ENCODE measurements around the gene SDC1.

SDC1 gene

DNA sequence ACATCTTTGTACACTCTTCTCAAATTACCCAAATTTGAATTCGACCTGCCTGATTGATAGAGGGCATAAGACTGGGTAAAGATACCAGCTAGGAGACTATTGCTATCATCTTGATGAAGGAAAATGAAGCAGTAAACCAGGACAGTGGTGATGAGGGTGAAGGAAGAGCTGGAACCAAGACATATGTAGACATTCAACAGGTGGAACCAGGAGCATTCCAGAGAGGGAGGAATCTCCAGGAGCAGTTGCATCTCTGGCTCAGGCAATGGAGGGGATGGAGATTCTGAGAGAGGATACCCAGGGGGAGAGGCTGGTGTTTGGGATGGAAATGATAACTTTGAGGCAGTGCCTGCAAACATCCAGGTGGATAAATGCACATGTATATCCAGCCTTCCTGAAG is 41.6 kb downstream of the SDC1 start:
- DNase-seq (ENCODE audit: low spot score) = no peak

GRCh38 chr2:20182241-20182931 is 42.5 kb downstream of the SDC1 start:
- DNase-seq (ENCODE audit: low spot score) = no peak

DNA sequence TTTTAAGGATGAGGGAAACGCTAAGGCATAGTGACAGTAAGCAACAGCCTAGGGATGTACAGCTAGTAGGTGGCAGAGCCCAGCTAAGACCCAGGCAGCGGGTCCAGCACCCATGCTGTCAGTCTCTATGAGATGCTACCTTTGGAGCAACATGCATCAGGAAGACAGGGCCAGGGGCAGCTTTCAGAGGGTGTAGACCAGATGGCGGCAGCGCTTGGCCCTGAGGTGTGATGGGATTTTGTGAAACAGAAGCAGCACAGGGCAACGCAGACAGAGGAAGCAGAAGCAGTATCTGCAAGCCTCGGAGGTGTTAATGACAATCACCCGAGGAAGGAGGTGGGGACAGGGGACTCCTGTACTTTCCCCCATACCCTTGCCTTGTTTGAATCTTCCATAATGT is 43.2 kb downstream of the SDC1 start:
- DNase-seq (ENCODE audit: low spot score) = no peak

GRCh38 chr2:20180676-20181648 is 44.0 kb downstream of the SDC1 start:
- no peak for DNase-seq (ENCODE audit: low spot score)

GRCh38 chr2:20179755-20180594 is 45.0 kb downstream of the SDC1 start:
- DNase-seq (ENCODE audit: low spot score) = no peak

GRCh38 chr2:20179466-20179754 is 45.5 kb downstream of the SDC1 start:
- DNase-seq (ENCODE audit: low spot score) = no peak

GRCh38 chr2:20178666-20179465 is 46.1 kb downstream of the SDC1 start:
- no peak for DNase-seq (ENCODE audit: low spot score)

- DNase-seq (ENCODE audit: low spot score) = no peak
Observed at GRCh38 chr2:20178249-20178607, 46.7 kb downstream of the SDC1 start.

- no peak for DNase-seq (ENCODE audit: low spot score)
Observed at GRCh38 chr2:20177556-20178248, 47.2 kb downstream of the SDC1 start.

DNA sequence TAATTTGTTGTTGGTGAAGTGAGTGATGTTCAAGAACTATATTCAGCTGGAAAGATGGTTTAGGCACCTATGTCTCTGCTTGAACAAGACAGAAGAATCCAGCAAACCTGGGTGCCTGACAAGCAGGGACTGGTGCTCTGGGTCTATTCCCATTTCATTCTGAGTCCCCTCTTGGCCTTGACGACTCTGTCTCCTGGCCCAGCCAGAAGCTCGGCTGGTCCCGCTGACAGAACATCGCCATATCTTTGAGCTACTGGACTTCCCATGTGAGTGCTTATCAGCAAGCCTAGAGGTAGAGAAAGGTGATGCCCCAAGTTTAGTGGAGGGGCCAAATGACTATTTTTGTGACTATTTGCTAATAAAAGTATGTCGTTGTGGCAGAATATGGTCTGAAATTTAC is 48.2 kb downstream of the SDC1 start:
- DNase-seq (ENCODE audit: low spot score) = no peak

GRCh38 chr2:20175931-20176330 is 49.0 kb downstream of the SDC1 start:
- DNase-seq (ENCODE audit: low spot score) = no peak

DNA sequence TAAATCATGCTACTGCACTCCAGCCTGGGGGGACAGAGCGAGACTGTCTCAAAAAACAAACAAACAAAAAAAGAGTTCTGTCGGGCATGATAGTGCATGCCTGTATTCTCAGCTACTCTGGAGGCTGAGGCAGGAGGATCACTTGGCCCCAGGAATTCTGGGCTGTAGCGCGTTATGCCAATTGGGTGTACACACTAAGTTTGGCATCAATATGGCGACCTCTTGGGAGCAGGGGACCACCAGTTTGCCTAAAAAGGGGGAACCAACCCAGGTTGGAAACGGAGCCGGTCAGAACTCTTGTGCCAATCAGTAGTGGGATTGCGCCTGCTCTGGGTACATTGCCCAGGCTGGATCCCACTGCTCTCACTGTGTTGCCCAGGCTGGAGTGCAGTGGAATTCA is 49.7 kb downstream of the SDC1 start:
- DNase-seq (ENCODE audit: low spot score) = no peak

- no peak for DNase-seq (ENCODE audit: low spot score)
Observed at GRCh38 chr2:20174410-20174809, 50.5 kb downstream of the SDC1 start.

GRCh38 chr2:20173496-20174402 is 51.2 kb downstream of the SDC1 start:
- no peak for DNase-seq (ENCODE audit: low spot score)

DNA sequence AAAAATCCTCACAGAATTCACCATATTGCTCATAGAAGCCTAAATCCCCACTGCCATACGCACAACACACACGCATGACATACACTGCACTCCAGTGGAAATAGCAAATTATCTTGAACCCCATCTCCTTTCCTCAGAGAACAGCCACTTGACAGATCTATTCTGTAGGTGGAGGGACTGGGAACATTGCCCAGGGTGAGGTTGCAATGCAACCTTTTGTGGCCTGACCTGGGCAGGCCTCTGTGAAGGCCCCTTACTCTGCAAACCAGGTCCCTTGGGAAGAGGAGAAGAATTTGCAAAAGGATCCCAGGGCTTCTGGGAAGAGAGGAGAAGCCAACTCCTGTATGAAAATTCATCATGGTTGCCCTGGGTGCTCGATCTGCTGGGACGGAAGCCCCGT is 51.9 kb downstream of the SDC1 start:
- DNase-seq (ENCODE audit: low spot score) = no peak

DNA sequence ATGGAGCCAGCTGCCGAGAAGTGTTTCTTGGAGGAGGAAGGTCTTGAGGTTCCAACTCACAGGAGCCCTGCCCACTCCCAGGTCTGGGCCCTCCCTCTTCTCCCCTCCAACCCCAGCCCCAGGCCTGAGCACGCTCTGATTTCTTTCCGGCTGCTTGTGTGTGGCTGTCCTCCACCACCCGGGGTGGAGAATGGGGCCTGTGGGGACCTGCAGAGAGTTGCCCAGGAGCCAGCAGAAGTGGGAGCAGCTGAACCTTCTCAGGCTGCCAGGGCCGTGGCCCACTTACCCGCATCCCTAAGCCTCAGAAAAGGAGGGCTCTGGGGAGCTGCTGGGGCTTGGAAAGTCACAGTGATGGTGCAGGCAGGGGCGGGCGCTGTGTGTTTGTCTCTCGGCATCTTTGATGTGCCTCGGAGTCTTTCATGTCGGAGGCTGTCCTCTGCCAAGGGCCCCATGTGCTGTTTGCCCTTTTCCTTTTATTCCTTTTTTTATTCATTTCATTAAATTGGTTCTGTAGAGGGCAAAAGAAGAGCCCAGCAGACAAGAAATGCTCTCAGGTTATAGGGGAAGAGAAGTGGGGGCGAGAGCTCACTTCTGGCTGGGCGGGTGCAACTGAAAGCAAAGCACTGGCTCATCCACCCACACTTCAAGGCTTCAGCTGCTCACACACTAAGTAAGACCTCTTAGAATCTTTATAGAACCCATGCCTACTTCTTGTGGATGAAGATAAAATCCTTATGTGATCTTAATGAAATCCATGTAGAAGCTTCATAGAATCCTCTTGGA is 52.5 kb downstream of the SDC1 start:
- no peak for DNase-seq (ENCODE audit: low spot score)

DNA sequence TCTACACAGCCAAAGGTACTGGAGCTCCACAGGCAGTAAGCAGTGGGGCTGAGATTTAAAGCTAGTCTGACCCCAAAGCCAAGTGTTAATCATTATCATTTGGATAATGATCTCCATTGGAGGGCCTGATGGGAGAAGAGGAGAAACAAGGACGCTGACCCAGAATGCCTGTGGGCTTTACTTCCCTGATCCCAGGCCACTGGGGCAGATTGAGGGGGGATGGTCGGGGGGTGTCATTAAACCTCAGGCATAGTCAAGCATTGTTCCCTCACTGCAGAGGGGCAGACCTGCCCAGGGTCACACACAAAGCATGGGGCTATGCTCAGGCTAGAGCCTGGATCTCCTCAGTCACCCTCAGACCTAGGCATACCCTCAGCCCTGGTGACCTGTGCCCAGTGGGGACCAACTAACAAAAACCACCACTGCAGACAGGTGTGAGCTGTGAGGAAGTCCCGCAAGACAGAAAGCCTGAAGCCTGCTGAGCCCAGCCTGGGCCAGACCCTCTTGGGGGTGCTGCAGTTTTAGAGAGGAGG is 53.4 kb downstream of the SDC1 start:
- DNase-seq (ENCODE audit: low spot score) = no peak

GRCh38 chr2:20170704-20171250 is 54.2 kb downstream of the SDC1 start:
- DNase-seq (ENCODE audit: low spot score) = no peak

All from hematopoietic multipotent progenitor cell treated with erythropoietin and hydrocortisone succinate and interleukin-3 and kit ligand, for 17 days (in vitro differentiated cells).